HL-60 (cell line): ENCODE results near the gene DIDO1.
"Not testable (repeated sequence)": the region's sequence is repeated elsewhere in the genome, so short reads cannot be mapped to it uniquely, and the experiment has no call there.

Experiments used
- DNase-seq, 2 experiments: peaks; one replicate each; pipeline ENCODE4 v3.0.0-alpha.2; 2010 to 2020; ENCODE audit warnings: low read depth in 1 of 2, low spot score in 1 of 2
- H3K27ac ChIP-seq: fragments of 250-450 bp; sonication (Bioruptor Pico); replicated peaks from 2 replicates; pipeline ENCODE4 v1.5.1; 2020; ENCODE audit warnings: mild to moderate bottlenecking, moderate library complexity
- H3K27me3 ChIP-seq: fragments of 250-450 bp; sonication (Bioruptor Pico); 2 replicates; pipeline ENCODE4 v1.5.1; 2021; ENCODE audit warnings: mild to moderate bottlenecking, moderate library complexity; ENCODE audit not compliant: insufficient read depth, poor library complexity, severe bottlenecking
- H3K4me3 ChIP-seq: replicated peaks from 2 replicates; pipeline ENCODE4 v1.5.1; 2011; ENCODE audit warnings: mild to moderate bottlenecking, control low read depth, low read length; ENCODE audit not compliant: insufficient read depth
- GABPA ChIP-seq: IDR thresholded peaks from 2 replicates; pipeline ENCODE4 v1.6.1; 2012; ENCODE audit warnings: low read depth
- POLR2AphosphoS5 ChIP-seq: IDR thresholded peaks from 2 replicates; pipeline ENCODE4 v1.6.1; 2012; ENCODE audit warnings: low read depth
- REST ChIP-seq: IDR thresholded peaks from 2 replicates; pipeline ENCODE4 v1.6.1; 2012; ENCODE audit warnings: low read depth; ENCODE audit not compliant: insufficient replicate concordance
- SPI1 ChIP-seq: IDR thresholded peaks from 2 replicates; pipeline ENCODE4 v1.6.1; 2012; ENCODE audit warnings: low read depth, mild to moderate bottlenecking, borderline replicate concordance
- TF ChIP-seq, protein P1 (sequence below): IDR thresholded peaks from one replicate; pipeline ENCODE4 v1.5.1; 2011; ENCODE audit warnings: low read length, control low read depth, inconsistent platforms; ENCODE audit not compliant: insufficient read depth

DIDO1 gene

DNA sequence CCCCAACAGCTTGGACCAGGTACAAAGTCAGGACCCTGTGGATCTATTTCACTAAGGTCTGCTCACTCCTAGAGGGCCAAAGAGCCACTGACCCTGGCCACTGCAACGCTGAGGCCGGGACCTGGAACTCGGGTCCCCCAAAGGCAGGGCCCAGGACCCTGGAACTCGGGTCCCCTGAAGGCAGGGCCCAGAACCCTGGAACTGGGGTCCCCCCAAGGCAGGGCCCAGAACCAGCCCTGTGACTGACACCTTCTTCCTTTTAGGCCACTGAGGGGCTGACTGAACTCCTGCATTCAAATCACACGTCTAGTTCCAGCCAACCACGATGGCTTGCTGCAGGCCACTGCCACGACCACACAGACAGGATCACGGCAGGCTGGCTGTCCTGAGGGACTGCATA lies 74.1 kb downstream of the DIDO1 start:
- Histone ChIP-seq H3K27me3 (no peaks in the 10 kb centered on the region), H3K27ac (no peak overlapping the region), H3K4me3 (no peak overlapping the region)
- DNase-seq, result no peak
- TF ChIP-seq SPI1 (no peak), POLR2AphosphoS5 (no peak)
- TF ChIP-seq, protein P1, sequence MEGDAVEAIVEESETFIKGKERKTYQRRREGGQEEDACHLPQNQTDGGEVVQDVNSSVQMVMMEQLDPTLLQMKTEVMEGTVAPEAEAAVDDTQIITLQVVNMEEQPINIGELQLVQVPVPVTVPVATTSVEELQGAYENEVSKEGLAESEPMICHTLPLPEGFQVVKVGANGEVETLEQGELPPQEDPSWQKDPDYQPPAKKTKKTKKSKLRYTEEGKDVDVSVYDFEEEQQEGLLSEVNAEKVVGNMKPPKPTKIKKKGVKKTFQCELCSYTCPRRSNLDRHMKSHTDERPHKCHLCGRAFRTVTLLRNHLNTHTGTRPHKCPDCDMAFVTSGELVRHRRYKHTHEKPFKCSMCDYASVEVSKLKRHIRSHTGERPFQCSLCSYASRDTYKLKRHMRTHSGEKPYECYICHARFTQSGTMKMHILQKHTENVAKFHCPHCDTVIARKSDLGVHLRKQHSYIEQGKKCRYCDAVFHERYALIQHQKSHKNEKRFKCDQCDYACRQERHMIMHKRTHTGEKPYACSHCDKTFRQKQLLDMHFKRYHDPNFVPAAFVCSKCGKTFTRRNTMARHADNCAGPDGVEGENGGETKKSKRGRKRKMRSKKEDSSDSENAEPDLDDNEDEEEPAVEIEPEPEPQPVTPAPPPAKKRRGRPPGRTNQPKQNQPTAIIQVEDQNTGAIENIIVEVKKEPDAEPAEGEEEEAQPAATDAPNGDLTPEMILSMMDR, result no peak

DNA sequence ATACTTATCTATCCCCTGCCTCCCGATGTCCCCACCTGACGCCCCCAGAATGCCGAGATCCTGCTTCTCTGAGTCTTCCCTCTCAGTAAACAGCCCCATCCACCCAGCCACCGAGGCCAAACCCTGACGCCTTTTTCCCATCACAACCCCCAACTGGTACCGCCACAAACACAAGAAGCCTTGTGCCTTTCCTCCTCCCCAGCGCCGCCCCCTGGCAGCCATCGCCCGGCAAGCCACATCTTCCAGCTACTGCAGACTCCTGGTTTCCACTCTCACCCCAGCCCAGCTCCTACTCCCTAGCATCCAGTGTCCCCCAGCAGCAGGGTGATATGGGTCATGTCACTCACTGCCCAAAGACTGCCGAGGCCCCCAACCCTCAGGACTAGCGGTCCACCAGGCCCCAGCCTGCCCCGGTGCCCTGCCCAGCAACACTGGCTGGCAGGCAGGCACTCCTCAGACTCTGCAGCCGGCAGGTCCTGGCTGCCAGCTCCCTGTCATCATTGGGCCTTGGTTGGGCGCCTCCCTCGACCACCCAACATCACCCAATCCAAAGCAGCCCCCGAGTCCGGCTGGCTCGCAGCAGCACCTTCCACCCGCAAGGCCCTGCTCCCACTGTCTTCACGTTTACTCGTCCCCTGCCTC lies 75.9 kb downstream of the DIDO1 start:
- Histone ChIP-seq H3K4me3 (no peak overlapping the region), H3K27me3 (no peaks in the 10 kb centered on the region), H3K27ac (no peak overlapping the region)
- no peak for DNase-seq
- TF ChIP-seq, protein P1, result no peak
- no peak for TF ChIP-seq POLR2AphosphoS5
- no peak for TF ChIP-seq SPI1
- TF ChIP-seq GABPA, result no peak
- no peak for TF ChIP-seq REST

- Histone ChIP-seq H3K27me3 (no peaks in the 10 kb centered on the region), H3K4me3 (no peak overlapping the region), H3K27ac (no peak overlapping the region)
- TF ChIP-seq POLR2AphosphoS5, result no peak
- no peak for TF ChIP-seq GABPA
- no peak for DNase-seq
Observed at GRCh38 chr20:62849431-62849830, 76.9 kb downstream of the DIDO1 start.

DNA sequence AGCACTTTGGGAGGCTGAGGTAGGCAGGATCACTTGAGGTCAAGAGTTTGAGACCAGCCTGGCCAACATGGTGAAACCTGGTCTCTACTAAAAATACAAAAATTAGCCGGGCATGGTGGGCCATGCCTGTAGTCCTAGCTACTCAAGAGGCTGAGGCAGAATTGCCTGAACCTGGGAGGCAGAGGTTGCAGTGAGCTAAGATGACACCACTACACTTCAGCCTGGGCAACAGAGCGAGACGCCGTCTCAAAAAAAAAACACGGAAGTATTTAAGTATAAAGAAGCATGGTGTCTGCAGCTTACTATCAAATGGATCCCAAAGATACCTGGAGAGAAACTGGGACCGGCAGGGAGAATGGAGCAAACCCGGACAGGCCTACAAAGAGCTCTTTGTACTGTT lies 77.4 kb downstream of the DIDO1 start:
- not testable (repeated sequence) for H3K27me3 ChIP-seq, DNase-seq, H3K4me3 ChIP-seq, H3K27ac ChIP-seq

DNA sequence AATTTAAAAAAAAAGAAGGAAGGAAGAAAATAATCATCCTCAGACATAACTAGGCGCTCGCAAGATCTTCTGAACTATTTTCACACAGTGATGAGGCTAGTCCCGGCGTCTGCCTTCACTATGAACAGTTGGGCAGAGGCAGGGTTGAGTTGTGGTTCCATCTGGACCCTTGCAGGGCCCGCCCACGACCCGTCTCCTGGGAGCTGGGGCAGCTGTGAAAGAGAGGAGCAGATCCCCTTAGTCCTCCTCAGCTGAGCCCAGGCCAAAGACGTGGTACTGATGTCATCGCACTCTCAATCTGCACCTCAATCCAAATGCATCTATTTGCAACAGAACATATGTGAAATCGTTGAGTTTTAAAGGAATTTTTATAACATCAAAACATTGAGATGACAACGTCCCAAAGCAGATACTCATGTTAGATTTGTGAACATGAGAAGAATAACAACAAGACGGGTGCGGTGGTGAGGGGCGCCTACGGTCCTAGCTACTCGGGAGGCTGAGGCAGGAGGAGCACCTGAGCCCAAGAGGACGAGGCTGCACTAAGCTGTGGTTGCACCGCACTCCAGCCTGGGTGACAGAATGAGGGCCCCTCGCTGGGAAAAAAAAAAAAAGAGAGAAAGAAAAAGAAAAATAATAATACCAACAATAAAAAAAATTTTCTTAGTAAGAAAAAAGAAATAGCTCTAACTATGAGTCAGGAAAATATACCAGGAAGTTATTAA lies 80.0 kb downstream of the DIDO1 start:
- TF ChIP-seq SPI1 (no peak), GABPA (no peak), REST (no peak), POLR2AphosphoS5 (no peak)
- TF ChIP-seq, protein P1, result no peak
- no peak overlapping the region for H3K4me3 ChIP-seq
- DNase-seq, result no peak
- no peaks in the 10 kb centered on the region for H3K27me3 ChIP-seq
- no peak overlapping the region for H3K27ac ChIP-seq
